Caki2 (cell line): ENCODE measurements around the gene MUC15. TPM values are rescaled to one million over a fixed set of nuclear protein-coding genes. Genes with fewer than 3 reads are reported as not detected.

Experiments
- DNase-seq: peaks from one replicate; pipeline ENCODE4 v3.0.0-alpha.2; 2015; ENCODE audit warnings: low read depth
- in situ Hi-C: cut with HindIII; loops from 2 replicates; pipeline ENCODE4 v1.10.0; 2016; ENCODE audit warnings: low sequenced_read_pairs, low pct_unique_long_range_greater_than_20kb, mixed read lengths
- total RNA-seq: library from RNA; depleted of rRNA; stranded (reverse); fragments of >200 nt; shearing (Covaris generic); gene quantifications from 2 replicates; pipeline ENCODE4 v1.2.3, GENCODE V29; 2014; ENCODE audit warnings: low replicate concordance

The MUC15 gene
- total RNA-seq, 1 experiment from 2014 or later, result not detected

DNA sequence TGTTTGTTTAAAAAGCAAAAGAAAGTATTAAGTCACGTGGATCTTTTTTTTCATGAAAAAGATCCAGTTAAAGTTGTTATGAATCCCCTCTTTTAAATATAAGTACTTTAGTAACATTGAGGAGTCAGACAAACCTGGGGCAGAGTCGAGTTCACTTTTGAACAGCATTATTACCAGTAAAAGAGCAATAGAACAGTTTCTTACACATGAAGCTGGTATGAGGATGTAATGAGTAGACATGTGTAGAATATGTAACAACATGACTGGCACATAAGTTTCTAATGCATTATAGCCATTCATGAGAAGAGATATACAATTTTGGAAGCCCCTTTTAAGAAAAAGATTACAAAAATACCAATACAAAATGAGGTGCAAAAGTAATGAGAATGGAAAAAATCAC, 7.6 kb upstream of the MUC15 start:
- DNase-seq, result no peak
- in situ Hi-C loops, result no loop called here

DNA sequence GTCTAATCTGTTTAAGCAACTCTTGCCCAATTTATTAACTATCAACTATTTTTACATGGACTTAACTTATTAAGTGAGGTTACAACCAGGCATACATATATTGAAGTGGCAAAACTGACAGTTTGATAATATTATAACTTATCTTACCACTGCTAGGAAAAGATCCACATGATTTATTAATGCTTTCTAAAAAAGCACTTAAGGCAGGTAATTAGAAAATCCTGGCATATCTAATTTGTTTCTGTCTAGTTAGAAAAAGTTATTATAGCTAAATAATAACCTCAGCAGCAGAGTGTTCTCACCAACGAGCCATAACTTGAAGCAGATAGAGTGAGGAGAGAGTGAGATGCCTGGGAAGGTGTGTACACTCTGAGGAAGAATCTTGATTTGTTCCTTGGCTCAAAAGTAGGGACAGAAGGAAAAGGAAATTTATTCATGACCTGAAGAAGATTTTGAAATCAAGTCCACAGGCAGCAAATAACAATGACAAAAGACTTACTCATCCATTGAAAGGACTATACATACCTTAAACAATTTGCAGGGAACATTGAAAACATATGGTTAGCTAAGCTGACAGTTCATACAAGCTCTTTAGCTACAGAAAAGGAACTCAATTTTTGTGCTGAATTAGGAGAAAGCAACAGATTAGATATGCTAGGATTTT, 7.1 kb upstream of the MUC15 start:
- no peak for DNase-seq
- in situ Hi-C loops, result no loop called here

DNA sequence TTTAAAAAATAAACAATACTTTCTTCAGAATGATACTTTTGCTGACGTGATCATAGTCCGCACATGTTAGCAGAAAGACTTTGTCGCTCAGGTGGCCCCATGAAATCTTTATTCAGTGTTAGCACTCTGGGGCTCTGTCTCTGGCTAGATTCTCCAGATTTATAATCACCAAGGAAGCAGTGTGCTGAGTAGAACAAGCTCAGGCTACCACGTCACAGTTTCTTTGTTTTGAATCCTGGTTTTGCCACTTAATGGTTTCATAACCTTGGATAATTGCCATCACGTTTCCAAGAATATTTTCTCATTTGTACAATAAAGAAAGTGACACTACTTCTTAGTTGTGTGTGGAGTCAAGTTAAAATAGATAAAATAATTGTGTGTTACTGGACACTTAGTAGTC, 3.9 kb upstream of the MUC15 start:
- in situ Hi-C loops, result no loop called here

DNA sequence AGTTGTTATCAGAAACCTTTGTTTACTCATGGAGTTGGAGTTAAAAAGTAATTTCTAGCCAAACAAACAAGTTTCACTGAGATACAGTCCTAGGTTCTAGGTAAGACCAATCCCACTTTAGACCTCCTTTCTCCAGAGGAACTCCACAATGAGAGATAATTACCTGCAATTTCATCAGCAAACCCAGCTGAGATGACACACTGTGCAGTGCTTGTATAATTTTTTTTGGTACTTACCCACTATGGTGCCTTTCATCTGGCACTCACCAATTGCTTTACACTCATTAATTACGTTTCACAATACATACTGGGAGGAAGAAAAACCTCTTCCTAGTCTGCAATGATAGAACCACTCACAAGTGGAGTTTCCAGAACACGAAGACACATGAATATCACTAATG, 1.8 kb upstream of the MUC15 start:
- in situ Hi-C loops, result no loop called here

More for the DNA sequence above, 3.9 kb upstream of the MUC15 start:
- DNase-seq, result no peak

DNA sequence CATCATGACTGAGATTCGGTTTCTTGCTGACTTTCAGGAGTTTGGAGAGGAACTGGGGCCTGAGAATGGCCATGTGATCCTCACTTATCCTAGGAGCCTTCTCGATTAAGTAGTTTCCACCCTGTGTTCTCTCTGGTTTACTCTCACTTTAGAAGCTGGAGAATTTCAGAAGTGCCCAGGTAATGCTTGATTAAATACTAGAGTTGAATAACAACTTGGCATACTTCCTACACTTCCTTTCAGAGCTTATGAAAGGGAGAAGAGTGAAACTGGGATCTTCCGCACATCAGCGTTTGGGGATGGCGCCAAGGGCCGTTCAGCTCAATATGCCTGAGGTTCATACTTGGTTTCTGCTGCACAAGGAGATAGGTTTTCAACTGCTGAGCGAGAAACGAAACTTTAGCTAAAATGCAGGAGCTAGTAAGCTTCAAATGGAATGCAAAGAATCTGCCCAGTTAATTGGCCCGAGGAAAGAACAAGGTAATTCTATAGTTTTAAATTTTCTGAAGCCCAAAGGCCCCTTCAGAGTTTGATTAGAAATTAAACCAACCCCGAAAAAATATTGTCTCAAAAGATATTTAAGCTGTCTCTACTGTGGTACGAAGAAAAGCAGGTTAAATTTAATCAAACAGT, 823 bp upstream of the MUC15 start:
- in situ Hi-C loops, result no loop called here
- no peak for DNase-seq

More for the DNA sequence above, 1.8 kb upstream of the MUC15 start:
- DNase-seq, result no peak

GRCh38 chr11:26569646-26570045, 2.4 kb downstream of the MUC15 start:
- in situ Hi-C loops, result no loop called here
- no peak for DNase-seq

DNA sequence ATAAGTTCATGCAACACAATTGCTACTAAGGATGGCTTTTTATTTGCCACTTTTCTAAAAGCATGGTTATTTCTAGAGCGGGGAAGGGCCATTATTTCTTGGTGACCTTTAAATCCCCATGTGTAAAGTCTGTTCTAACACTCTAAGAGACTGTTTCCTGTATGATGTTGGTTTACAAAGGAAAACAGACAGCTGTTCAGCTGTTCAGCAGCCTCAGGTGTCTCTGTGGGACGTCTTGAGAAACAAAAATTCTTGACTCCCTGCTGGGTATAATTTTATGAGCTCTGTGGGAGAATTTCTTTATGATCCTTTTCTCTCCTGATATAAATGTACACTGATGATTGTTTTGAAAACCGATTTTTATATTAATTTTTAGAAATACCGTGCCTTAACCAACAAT, 13.9 kb downstream of the MUC15 start:
- DNase-seq, result no peak
- in situ Hi-C loops, result no loop called here

- no peak for DNase-seq
- in situ Hi-C loops, result no loop called here
These were observed 14.4 kb downstream of the MUC15 start for GRCh38 chr11:26557666-26558065.

- in situ Hi-C loops, result no loop called here
- DNase-seq, result no peak
These were observed 15.5 kb downstream of the MUC15 start for GRCh38 chr11:26556582-26556981.

DNA sequence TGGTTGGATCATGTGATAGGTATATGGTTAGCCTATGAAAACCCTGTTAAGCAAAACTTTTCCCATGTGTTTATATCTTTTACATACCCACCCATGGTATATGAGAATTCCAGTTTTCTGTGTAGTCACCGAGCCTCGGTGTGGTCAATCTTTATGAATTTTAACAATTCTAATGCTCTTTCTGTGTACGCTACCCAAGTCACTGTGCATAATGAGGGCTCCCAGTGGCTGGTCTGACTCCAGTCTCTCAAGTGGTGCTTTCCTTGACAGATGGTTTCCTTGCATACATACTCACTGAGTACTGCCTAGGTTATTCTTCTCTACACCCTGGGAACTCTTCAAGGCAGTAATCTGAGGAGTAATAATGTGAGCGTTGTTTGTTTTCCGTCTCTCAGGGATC, 17.6 kb downstream of the MUC15 start:
- in situ Hi-C loops, result no loop called here
- no peak for DNase-seq

DNA sequence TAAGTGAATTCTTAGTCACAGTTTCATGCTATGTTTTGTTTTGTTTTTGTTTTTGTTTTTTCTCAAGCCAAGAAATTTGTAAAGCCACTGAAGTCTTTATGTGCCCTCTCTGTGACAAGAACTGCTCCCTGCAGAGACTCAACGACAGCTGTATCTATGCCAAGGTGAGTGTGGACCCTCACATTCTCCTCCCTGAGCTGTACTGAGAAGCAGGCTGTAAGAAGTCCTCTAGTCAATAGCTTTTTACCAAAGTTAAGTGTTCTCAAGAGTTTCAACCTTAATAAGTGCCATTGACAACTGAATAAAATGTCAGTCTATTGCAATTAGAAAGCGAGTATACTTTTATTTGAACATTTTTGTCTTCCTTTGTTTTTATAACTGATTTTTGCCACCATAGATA, 18.9 kb downstream of the MUC15 start:
- no peak for DNase-seq

DNA sequence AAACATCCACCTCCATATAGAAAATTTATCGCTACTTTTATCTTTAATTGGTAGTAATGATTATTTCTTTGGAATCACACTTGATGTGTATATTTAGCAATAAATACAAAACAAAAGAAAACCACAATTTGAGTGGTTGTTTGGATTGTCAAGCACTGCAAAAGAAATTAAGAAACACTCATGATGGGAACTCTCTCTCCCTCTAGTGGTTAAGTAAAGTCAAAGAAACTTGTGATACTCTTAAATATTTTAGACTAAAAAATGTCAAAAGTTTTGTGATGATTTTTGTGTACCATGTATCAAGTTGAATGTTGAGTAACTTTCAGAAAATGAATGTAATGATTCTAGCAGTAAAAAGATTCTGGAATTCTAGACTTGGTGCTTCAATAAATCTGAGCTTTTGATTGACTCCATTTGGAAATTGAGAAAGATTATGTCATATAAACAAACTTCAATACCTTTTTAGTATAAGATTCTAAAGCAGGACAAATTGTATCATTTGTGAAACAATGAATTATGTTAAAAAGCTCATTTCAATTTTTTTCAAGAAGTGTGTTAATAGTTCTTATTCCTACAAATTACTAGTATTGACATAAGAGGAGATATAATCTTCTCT, 20.8 kb downstream of the MUC15 start:
- in situ Hi-C loops, result no loop called here

More for the DNA sequence above, 18.9 kb downstream of the MUC15 start:
- in situ Hi-C loops, result no loop called here

DNA sequence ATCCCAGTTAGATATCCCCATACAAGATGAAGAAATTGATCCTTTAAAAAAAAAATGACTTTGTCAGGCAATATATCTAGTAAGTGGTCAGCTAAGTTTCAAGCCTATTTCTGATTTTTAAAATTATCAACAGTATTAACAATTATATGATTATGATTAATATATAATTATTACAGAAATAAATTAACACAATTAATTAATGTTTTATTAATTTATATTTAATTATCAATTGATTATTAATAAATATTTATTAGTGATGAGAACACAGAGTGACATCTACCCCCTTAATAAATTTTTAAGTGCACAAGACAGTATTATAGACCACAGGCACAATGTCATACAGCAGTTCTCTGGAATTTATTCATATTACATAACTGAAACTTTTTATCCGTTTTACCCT, 22.0 kb downstream of the MUC15 start:
- in situ Hi-C loops, result no loop called here
- no peak for DNase-seq

More for the DNA sequence above, 20.8 kb downstream of the MUC15 start:
- peak; percentile 2 for DNase-seq

DNA sequence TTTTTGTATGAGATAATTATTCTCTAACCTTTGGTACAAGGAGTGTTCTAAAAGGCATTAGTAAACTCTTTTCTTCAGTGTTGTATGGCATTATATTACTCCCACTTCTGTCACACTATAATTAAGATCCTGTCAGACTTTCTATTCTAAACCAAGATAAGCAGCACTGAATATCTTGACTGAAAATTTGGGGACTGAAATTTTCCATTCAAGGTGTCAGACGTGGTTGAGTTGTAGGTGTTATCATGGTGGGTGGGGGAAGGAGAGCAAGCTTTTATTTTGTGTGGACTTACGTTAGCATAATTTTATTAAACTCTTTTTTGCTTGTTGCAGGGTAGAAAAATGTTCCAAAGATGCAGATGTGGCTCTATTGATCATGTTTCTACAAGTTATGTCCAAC, 22.9 kb downstream of the MUC15 start:
- in situ Hi-C loops, result no loop called here
- no peak for DNase-seq

DNA sequence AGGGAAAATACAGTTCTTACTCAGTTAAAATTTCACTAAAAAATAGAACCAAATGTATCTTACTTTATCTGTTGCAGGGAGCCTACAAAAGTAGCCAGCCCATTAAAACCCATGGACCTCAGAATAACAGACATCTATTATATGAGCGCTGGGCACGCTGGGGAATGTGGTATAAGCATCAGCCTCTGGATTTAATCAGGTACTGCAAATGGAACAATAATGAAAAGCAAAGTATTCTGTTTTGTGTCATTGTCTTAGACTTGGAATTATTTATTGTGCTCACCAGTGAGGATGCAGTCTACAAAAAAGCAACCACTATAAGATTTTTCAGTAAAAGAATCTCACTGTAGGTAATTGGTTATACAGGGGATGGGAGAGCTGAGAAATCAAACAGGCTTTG, 30.2 kb downstream of the MUC15 start:
- in situ Hi-C loops, result no loop called here
- DNase-seq, result no peak

GRCh38 chr11:26539517-26539916, 32.5 kb downstream of the MUC15 start:
- in situ Hi-C loops, result no loop called here
- no peak for DNase-seq

DNA sequence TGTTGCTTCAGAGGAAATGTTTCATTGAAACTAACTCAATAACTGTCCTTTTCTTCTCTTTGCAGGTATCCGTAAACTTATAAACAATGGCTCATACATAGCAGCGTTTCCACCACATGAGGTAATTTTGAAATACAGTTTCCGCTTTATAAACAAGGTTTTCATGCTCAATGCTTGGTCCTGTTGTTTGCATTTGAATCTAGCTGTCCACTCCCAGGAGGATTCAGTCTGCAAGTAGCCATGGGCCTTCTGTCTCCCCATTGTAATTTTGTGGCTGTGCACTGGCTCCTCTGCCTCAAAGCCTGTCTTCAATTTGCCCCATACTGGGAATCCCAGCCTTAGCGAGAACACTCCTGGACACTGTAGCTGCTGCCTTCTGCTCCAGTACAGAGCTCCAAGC, 34.7 kb downstream of the MUC15 start:
- DNase-seq, result no peak
- in situ Hi-C loops, result no loop called here

DNA sequence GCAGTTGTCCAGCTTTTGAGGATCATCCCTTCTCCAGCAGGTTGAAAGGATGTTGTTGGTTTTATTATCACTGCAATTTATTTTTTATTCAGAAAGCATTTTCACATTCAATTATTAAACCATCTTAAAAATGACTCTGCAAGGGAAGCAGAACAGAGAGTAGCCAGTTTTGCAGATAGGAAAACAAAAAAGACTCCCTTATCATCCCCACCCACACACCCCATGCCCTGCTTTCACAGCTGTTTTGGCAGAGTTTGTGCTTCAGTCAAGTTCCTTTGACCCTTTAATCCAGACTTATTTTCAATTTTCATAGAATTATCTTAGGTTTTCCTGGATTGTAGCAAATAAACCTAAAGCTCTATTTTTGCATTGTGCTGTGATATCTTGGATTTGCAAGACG, 44.4 kb downstream of the MUC15 start:
- DNase-seq, result no peak
- in situ Hi-C loops, result no loop called here

GRCh38 chr11:26522912-26523610, 49.0 kb downstream of the MUC15 start:
- peak; percentile 18 for DNase-seq
- in situ Hi-C loops, result no loop called here
